DOHH2 (cell line): ENCODE measurements around the gene UBE2E1.

Experiments
- CTCF ChIP-seq: fragments of 200-600 bp; sonication (generic); IDR thresholded peaks from one replicate; pipeline ENCODE4 v1.5.1; 2014; ENCODE audit warnings: antibody characterized with exemption, mild to moderate bottlenecking, low read depth, low read length; ENCODE audit not compliant: poor library complexity, severe bottlenecking
- EZH2phosphoT487 ChIP-seq: fragments of 200-600 bp; sonication (generic); IDR thresholded peaks from 2 replicates; pipeline ENCODE4 v1.6.1; 2017; ENCODE audit warnings: borderline replicate concordance, mild to moderate bottlenecking, antibody characterized with exemption, low read length, moderate library complexity, mixed read lengths

- TF ChIP-seq CTCF: no peak
- TF ChIP-seq EZH2phosphoT487: no peak
Observed at GRCh38 chr3:23835802-23836201, 30.0 kb downstream of the UBE2E1 start.
